WERI-Rb-1 (cell line): Measurements from ENCODE around the gene PRSS33.

Source experiments
- DNase-seq: peaks from one replicate; pipeline ENCODE4 v3.0.0-alpha.2; 2020
- H3K27ac ChIP-seq: fragments of 250-450 bp; sonication (Bioruptor Pico); 2 replicates; pipeline ENCODE4 v1.5.1; 2020; ENCODE audit warnings: mild to moderate bottlenecking, moderate library complexity
- H3K27me3 ChIP-seq: fragments of 250-450 bp; sonication (Bioruptor Pico); 2 replicates; pipeline ENCODE4 v1.5.1; 2021; ENCODE audit warnings: mild to moderate bottlenecking, low read depth, moderate library complexity; ENCODE audit not compliant: insufficient read depth, severe bottlenecking
- H3K36me3 ChIP-seq: fragments of 250-450 bp; sonication (Bioruptor Pico); 2 replicates; pipeline ENCODE4 v1.5.1; 2020; ENCODE audit warnings: mild to moderate bottlenecking, moderate library complexity
- H3K4me3 ChIP-seq: 2 replicates; pipeline ENCODE4 v1.5.1; 2011; ENCODE audit warnings: low read depth, mild to moderate bottlenecking, control low read depth, low read length
- H3K9me3 ChIP-seq: fragments of 250-450 bp; sonication (Bioruptor Pico); 2 replicates; pipeline ENCODE4 v1.5.1; 2021; ENCODE audit warnings: mild to moderate bottlenecking, moderate library complexity; ENCODE audit not compliant: severe bottlenecking
- CTCF ChIP-seq: IDR thresholded peaks from 2 replicates; pipeline ENCODE4 v1.5.1; 2011; ENCODE audit warnings: low read depth, mild to moderate bottlenecking, control low read depth, inconsistent platforms, low read length

PRSS33 gene

GRCh38 chr16:2827831-2828520, 40.6 kb upstream of the PRSS33 start:
- Histone ChIP-seq H3K9me3 (no peaks in the 10 kb centered on the region), H3K27me3 (no peaks in the 10 kb centered on the region), H3K27ac (no peak overlapping the region), H3K4me3 (no peak overlapping the region), H3K36me3 (no peaks in the 10 kb centered on the region)
- no peak for DNase-seq
- no peak for TF ChIP-seq CTCF

GRCh38 chr16:2827374-2827791, 40.0 kb upstream of the PRSS33 start:
- no peaks in the 10 kb centered on the region for H3K27me3 ChIP-seq
- H3K9me3 ChIP-seq: no peaks in the 10 kb centered on the region

GRCh38 chr16:2826591-2827373, 39.4 kb upstream of the PRSS33 start:
- no peak overlapping the region for H3K4me3 ChIP-seq
- H3K36me3 ChIP-seq: no peaks in the 10 kb centered on the region
- TF ChIP-seq CTCF: no peak
- H3K9me3 ChIP-seq: no peaks in the 10 kb centered on the region
- no peak overlapping the region for H3K27ac ChIP-seq
- DNase-seq: no peak
- H3K27me3 ChIP-seq: no peaks in the 10 kb centered on the region

More at GRCh38 chr16:2827374-2827791, 40.0 kb upstream of the PRSS33 start:
- Histone ChIP-seq H3K4me3 (no peak overlapping the region), H3K36me3 (no peaks in the 10 kb centered on the region), H3K27ac (no peak overlapping the region)
- TF ChIP-seq CTCF: no peak
- no peak for DNase-seq

GRCh38 chr16:2825906-2826305, 38.5 kb upstream of the PRSS33 start:
- TF ChIP-seq CTCF: no peak
- DNase-seq: peak; percentile 53
- peak overlapping the region; percentile 16; the same call in 1 of the 2 replicates for H3K27ac ChIP-seq
- no peaks in the 10 kb centered on the region for H3K36me3 ChIP-seq
- H3K4me3 ChIP-seq: no peak overlapping the region
- H3K9me3 ChIP-seq: no peaks in the 10 kb centered on the region
- no peaks in the 10 kb centered on the region for H3K27me3 ChIP-seq

GRCh38 chr16:2825049-2825742, 37.8 kb upstream of the PRSS33 start:
- no peak for TF ChIP-seq CTCF
- Histone ChIP-seq H3K4me3 (no peak overlapping the region), H3K9me3 (no peaks in the 10 kb centered on the region), H3K27me3 (no peaks in the 10 kb centered on the region), H3K27ac (no peak overlapping the region), H3K36me3 (no peaks in the 10 kb centered on the region)
- DNase-seq: peak; percentile 5
